ENCODE results near the gene DHRSX.

GRCh38 chrX:2272337-2272736, 228.4 kb downstream of the DHRSX start:
- TF ChIP-seq CTCF (IDR thresholded peaks at IDR 0.05; ENCODE audit: insufficient read depth, low read depth, low read length) = no peak
- TF ChIP-seq EZH2 (IDR thresholded peaks at IDR 0.05; ENCODE audit: insufficient read depth, low read length) = no peak
